Measurements from ENCODE around the gene CYB5A. TPM values are rescaled to one million over a fixed set of nuclear protein-coding genes. Genes with fewer than 3 reads are reported as not detected.
"Not testable (repeated sequence)": the region's sequence is repeated elsewhere in the genome, so short reads cannot be mapped to it uniquely, and the experiment has no call there.

The CYB5A gene
- total RNA-seq, 2 experiments from 2014 or later: 63.0 to 70.5 TPM

GRCh38 chr18:74299746-74300145, 8.0 kb upstream of the CYB5A start:
- ChIA-PET CTCF (interaction anchor here (1.1 kb wide), 1 partner anchor 23 kb away, joined by 3 read pairs; no protein-coding TSS in a partner anchor), POLR2A (no interaction called here)

DNA sequence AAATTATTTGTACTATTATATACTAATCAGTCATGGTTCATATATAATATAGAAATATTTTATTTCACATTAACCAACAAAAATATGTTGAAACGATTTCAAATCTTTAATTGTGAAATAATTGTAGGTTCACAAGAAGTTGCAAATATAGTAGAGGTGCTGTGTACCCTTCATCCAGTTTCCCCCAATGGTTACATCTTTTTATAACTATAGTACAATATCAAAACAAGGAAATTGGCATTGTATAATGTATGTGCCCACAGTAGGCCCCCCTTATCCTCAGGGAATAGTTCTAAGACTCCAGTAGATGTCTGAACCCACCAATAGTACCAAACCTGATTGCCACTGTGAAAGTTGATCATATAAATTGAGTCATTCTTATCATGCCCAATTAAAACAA, 7.4 kb upstream of the CYB5A start:
- CTCF ChIA-PET: interaction anchor here (1.1 kb wide), 1 partner anchor 24 kb away, joined by 3 read pairs; no protein-coding TSS in a partner anchor
- POLR2A ChIA-PET: no interaction called here

DNA sequence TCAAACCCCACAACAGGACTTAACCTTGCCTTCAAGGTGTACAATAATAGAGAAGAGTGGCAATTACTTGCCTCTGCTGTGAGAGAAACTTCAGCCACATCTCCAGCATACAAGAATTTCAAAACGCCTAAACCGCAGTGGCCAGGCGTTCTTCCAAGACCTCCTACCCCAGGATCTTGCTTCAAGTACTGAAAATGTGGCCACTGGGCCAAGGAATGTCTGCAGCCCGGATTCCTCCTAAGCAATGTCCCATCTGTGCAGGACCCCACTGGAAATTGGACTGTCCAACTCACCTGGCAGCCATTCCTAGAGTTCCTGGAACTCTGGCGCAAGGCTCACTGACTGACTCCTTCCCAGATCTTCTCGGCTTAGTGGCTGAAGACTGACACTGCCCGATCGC, 2.8 kb upstream of the CYB5A start:
- CTCF ChIA-PET: no interaction called here
- POLR2A ChIA-PET: no interaction called here

DNA sequence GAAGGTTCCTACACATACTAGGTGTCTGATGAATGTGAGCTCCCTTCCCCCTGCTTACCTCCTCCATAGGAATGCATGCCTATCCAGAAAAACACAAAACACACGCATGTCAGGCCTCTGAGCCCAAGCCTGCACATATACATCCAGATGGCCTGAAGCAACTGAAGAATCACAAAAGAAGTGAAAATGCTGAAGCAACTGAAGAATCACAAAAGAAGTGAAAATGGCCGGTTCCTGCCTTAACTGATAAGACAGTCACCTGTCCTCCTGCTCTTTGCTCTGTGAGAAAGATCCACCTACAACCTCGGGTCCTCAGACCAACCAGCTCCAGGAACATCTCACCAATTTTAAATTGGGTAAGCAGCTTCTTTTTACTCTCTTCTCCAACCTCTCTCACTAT, 1.2 kb upstream of the CYB5A start:
- POLR2A ChIA-PET: not testable (repeated sequence)

DNA sequence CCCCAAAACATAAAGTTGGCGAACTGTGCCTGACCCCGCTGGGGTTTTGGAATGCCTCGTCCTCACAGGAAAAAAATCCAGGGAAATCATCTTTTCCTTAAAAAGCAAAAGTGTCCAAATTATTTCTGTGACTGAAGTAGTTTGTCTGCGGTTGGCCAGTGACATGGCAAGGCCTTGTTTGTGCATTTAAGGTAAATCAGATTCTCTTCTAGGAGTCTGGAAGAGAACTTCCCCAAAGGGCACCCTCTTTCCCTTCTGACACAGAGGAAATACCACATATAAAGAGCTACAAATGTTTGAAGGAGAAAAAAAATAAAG, 737 bp upstream of the CYB5A start:
- CTCF ChIA-PET: no interaction called here

More for the DNA sequence above, 1.2 kb upstream of the CYB5A start:
- CTCF ChIA-PET: not testable (repeated sequence)

GRCh38 chr18:74291472-74291770, 342 bp downstream of the CYB5A start:
- CTCF ChIA-PET: no interaction called here
- POLR2A ChIA-PET: no interaction called here

More for the DNA sequence above, 737 bp upstream of the CYB5A start:
- POLR2A ChIA-PET: no interaction called here

- ChIA-PET POLR2A (no interaction called here), CTCF (no interaction called here)
Observed at GRCh38 chr18:74290794-74291471, 830 bp downstream of the CYB5A start.

DNA sequence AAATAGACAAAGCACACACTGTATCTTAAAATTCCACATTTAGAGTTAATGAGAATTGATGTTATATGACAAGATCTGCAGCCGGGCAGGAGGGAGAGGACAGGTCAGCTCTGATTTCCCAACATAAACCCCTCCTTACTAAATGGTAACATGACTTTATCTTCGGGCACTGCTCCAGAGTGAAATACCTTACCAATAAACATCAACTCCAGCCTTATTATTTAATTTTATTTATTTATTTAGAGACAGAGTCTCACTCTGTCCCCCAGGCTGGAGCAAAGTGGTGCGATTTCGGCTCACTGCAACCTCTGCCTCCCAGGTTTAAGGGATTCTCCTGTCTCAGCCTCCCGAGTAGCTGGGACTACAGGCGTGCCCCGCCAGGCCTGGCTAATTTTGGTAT, 1.7 kb downstream of the CYB5A start:
- CTCF ChIA-PET: no interaction called here
- POLR2A ChIA-PET: no interaction called here

GRCh38 chr18:74289137-74289536, 2.6 kb downstream of the CYB5A start:
- ChIA-PET CTCF (no interaction called here), POLR2A (no interaction called here)

- ChIA-PET CTCF (no interaction called here), POLR2A (no interaction called here)
Observed at GRCh38 chr18:74288730-74289129, 3.0 kb downstream of the CYB5A start.

GRCh38 chr18:74288041-74288440, 3.7 kb downstream of the CYB5A start:
- ChIA-PET POLR2A (no interaction called here), CTCF (no interaction called here)

- CTCF ChIA-PET: no interaction called here
- POLR2A ChIA-PET: no interaction called here
Observed at GRCh38 chr18:74286856-74287255, 4.9 kb downstream of the CYB5A start.

DNA sequence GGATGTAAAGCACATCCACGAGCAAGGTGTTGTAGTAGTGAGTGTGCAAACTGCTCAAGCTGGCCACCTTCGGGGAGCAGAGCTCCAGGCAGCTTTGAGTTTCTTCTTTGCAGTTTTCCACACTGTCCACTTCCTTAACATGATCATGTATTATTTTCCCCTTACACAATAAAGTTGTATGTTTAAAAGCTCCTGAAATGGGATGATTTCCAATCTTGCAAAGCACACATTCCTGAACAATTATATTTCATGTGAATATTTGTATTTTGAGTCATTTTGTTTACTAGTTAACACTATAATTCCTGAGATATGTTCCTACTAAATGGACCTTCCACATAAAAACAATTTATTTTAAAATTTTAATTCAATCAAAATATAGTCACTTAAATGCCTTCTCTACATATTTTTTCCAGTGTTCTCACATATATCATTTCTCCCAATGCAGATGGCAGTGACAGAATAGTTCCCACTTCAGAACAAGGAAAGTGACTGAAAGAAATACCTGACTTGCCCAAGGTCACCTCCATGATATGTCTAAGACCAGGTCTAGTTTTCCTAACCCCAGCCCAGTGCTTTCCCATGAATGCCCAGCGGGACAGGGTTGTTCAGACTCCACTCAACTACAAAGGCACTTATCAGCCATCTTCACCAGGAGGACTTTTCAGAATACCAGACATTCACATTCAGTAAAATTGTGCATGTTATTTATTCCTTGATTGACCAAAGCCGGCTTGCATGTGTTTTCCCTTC, 5.5 kb downstream of the CYB5A start:
- POLR2A ChIA-PET: no interaction called here
- CTCF ChIA-PET: no interaction called here

DNA sequence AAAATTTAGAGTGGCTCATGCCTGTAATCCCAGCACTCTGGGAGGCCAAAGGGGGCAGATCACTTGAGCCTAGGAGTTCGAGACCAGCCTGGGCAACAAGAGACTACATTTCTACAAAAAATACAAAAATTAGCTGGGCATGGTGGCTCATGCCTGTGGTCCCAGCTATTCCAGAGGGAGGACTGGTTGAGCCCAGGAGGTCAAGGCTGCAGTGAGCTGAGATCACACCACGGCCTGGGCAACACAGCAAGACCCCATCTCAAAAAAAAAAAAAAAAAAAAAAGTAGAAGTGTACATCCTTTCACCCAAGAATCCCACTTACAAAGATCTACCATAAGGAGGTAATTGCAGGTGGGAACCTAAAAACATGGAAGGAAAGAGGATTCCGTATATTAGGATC, 6.2 kb downstream of the CYB5A start:
- CTCF ChIA-PET: not testable (repeated sequence)
- POLR2A ChIA-PET: interaction anchor here (0.6 kb wide), 1 partner anchor 11 kb away, joined by 3 read pairs; no protein-coding TSS in a partner anchor

DNA sequence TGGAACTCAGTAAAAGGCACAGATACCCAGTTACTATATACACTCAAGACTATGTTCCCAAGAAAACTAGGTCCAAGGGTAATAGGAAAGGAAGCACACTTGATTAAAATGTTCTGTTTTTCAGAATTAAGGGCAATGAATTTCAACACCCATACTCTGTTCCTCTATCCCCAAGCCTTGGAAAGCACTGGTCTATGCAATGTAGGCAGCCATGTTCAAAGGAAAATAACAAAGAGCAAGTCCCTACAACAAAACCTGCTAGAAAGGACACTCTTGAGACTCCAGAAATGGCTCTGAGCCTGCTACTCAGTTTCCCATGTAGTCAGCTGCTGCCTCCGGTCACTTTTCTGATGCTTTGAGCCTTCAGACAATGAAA, 6.8 kb downstream of the CYB5A start:
- POLR2A ChIA-PET: interaction anchor here (0.6 kb wide), 1 partner anchor 10 kb away, joined by 3 read pairs; no protein-coding TSS in a partner anchor

GRCh38 chr18:74284191-74284979, 7.4 kb downstream of the CYB5A start:
- CTCF ChIA-PET: no interaction called here
- POLR2A ChIA-PET: no interaction called here

More for the DNA sequence above, 6.8 kb downstream of the CYB5A start:
- CTCF ChIA-PET: no interaction called here

DNA sequence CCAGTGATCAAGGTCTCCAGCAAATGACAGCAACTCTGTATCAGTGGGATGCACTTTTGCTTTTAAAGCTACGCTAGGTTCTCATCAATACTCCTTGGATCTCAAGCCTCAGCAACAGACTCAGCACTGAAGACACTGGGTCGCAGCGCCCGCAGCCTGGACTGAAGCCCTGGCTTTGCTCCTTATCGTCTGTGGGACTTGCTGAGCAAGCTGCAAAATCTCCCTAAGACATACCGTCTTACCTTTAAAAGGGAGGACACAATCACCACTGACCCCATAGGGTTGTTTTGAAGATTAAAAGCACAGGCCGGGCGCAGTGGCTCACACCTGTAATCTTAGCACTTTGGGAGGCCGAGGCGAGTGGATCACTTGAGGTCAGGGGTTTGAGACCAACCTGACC, 8.1 kb downstream of the CYB5A start:
- ChIA-PET POLR2A (no interaction called here), CTCF (no interaction called here)

DNA sequence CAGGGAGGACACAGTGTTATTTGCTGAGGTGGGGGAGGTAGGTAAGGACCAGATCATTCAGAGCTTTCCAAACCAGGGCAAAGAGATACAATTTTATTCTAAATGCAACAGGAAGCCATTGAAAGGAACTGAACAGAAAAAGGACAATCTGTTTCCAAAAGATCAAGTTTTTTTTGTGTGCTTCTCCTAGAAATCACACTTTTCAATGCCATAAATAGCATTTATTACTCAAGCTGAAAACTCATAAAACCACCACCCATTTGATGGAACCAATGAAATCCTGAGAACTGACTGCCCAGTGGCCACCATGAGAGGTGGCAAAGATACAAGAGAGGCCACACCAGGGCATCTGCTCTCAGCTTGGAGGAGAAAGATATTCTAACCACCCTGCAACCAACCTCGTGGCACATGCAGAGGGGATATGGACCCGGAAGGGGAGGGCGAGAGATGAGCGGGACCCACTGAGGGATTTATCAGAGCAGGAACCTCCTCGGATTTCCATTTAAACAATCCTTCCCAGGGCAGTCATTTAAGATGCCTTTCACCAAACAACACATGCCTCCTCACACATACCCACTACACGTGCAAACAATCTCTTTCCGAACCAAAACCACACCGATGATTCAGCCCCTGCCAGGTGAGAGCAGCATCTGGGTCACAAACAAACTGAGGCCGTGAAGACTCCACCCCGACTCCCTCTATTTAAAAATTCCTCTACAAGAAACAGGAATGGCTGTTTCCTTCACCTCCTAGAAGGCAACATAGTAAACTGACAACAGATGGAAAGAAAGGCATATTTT, 8.8 kb downstream of the CYB5A start:
- POLR2A ChIA-PET: no interaction called here

GRCh38 chr18:74281980-74282754, 9.6 kb downstream of the CYB5A start:
- CTCF ChIA-PET: no interaction called here
- POLR2A ChIA-PET: no interaction called here

More for the DNA sequence above, 8.8 kb downstream of the CYB5A start:
- CTCF ChIA-PET: no interaction called here

Measured in activated CD8-positive, alpha-beta memory T cell treated with anti-CD3 and anti-CD28 coated beads for 36 hours (primary cell).